HCT116 (cell line): Measurements from ENCODE around the gene RNF183. TPM values are rescaled to one million over a fixed set of nuclear protein-coding genes. Genes with fewer than 3 reads are reported as not detected.

Experiments used
- ATAC-seq: fragments of 200-7000 bp; cut with Tn5 transposase; 2 replicates; pipeline ENCODE4 v1.9.1; 2020; ENCODE audit warnings: mild to moderate bottlenecking, moderate library complexity
- BruUV-seq: library from RNA; stranded (reverse); fragments of 400-500 nt; replicated peaks from 2 replicates; lab custom pipeline; 2021; lab: Mats Ljungman, UMichigan
- CTCF ChIA-PET: fragments of 300-600 bp; sonication (Branson Sonifier 250); formaldehyde crosslinking; loops from one replicate; lab custom pipeline; 2021; ENCODE audit warnings: antibody characterized with exemption; lab: Charles Lee
- POLR2A ChIA-PET: fragments of 300-600, 350-600 bp; sonication (Branson Sonifier 250); formaldehyde crosslinking; loops from one replicate; lab custom pipeline; 2021; ENCODE audit warnings: antibody characterized with exemption; lab: Charles Lee
- RAD21 ChIA-PET, 2 experiments: fragments of 300-600 bp; sonication (Branson Sonifier 250); formaldehyde crosslinking; loops; one replicate each; lab custom pipeline; 2023; ENCODE audit warnings: low total read pairs in 2 of 2; ENCODE audit not compliant: uncharacterized antibody in 2 of 2, unreplicated experiment in 2 of 2, low non-redundant PET in 1 of 2; lab: Charles Lee
- DNase-seq: peaks from one replicate; pipeline ENCODE4 v3.0.0-alpha.2; 2010; ENCODE audit warnings: low read depth, low spot score
- H2AFZ ChIP-seq: fragments of 200-600 bp; shearing (Covaris generic), sonication (generic); 2 replicates; pipeline ENCODE4 v1.6.1; 2017; ENCODE audit warnings: low read depth, mixed run types, mixed read lengths, antibody characterized with exemption, low read length; ENCODE audit not compliant: poor library complexity, severe bottlenecking
- H3K27ac ChIP-seq: 2 replicates; pipeline ENCODE4 v1.5.1; 2012; ENCODE audit warnings: low read depth, low read length
- H3K27me3 ChIP-seq: fragments of 200-600 bp; sonication (generic); 2 replicates; pipeline ENCODE4 v1.6.1; 2016; ENCODE audit warnings: mixed run types, low read length, mixed read lengths; ENCODE audit not compliant: insufficient read depth
- H3K36me3 ChIP-seq, 2 experiments: fragments of 200-500 bp in 1 of 2; fragments of 200-600 bp in 1 of 2; sonication (Bioruptor generic) in 1 of 2; sonication (generic) in 1 of 2; 2 replicates each; pipeline versions ENCODE4 v1.5.1 to v1.6.1; 2014 to 2016; ENCODE audit warnings: low read length in 2 of 2, inconsistent platforms in 1 of 2, mixed read lengths in 1 of 2, mixed run types in 1 of 2; ENCODE audit not compliant: insufficient read depth in 2 of 2, control insufficient read depth in 1 of 2
- H3K4me1 ChIP-seq, 2 experiments: fragments of 200-600 bp in 1 of 2; sonication (generic) in 1 of 2; 2 replicates each; pipeline versions ENCODE4 v1.5.1 to v1.6.1; 2012 to 2017; ENCODE audit warnings: low read length in 2 of 2, inconsistent platforms in 1 of 2, mild to moderate bottlenecking in 1 of 2, mixed read lengths in 1 of 2, mixed run types in 1 of 2, moderate library complexity in 1 of 2; ENCODE audit not compliant: insufficient read depth in 2 of 2, control insufficient read depth in 1 of 2
- H3K4me2 ChIP-seq: fragments of 200-600 bp; sonication (generic); 2 replicates; pipeline ENCODE4 v1.6.1; 2017; ENCODE audit warnings: mixed run types, low read length, mixed read lengths
- H3K4me3 ChIP-seq, 2 experiments: fragments of 200-600 bp in 1 of 2; sonication (generic) in 1 of 2; replicated peaks in 1 of 2; 2 replicates each; pipeline ENCODE4 v1.5.1; 2011 to 2016; ENCODE audit warnings: low read length in 2 of 2, control low read depth in 1 of 2, low read depth in 1 of 2, mild to moderate bottlenecking in 1 of 2, mixed read lengths in 1 of 2, mixed run types in 1 of 2
- H3K79me2 ChIP-seq: fragments of 200-600 bp; sonication (generic); 2 replicates; pipeline ENCODE4 v1.6.1; 2017; ENCODE audit warnings: mild to moderate bottlenecking, mixed run types, low read length, moderate library complexity, mixed read lengths; ENCODE audit not compliant: insufficient read depth
- H3K9ac ChIP-seq: fragments of 200-600 bp; sonication (generic); 2 replicates; pipeline ENCODE4 v1.6.1; 2016; ENCODE audit warnings: low read length, mixed read lengths
- H3K9me2 ChIP-seq: fragments of 200-600 bp; sonication (generic), shearing (Covaris generic); 2 replicates; pipeline ENCODE4 v1.6.1; 2017; ENCODE audit warnings: mixed run types, mild to moderate bottlenecking, moderate library complexity; ENCODE audit not compliant: insufficient read depth
- H3K9me3 ChIP-seq, 2 experiments: fragments of 200-500 bp in 1 of 2; fragments of 200-600 bp in 1 of 2; sonication (Bioruptor generic) in 1 of 2; sonication (generic) in 1 of 2; 2 replicates each; pipeline ENCODE4 v1.6.1; 2014 to 2017; ENCODE audit warnings: low read length in 2 of 2, mixed read lengths in 2 of 2, inconsistent platforms in 1 of 2, low read depth in 1 of 2, mild to moderate bottlenecking in 1 of 2, mixed run types in 1 of 2, moderate library complexity in 1 of 2; ENCODE audit not compliant: control insufficient read depth in 1 of 2, insufficient read depth in 1 of 2
- H4K20me1 ChIP-seq: fragments of 200-600 bp; sonication (generic), shearing (Covaris generic); 2 replicates; pipeline ENCODE4 v1.6.1; 2017; ENCODE audit warnings: mixed run types, mild to moderate bottlenecking, moderate library complexity; ENCODE audit not compliant: insufficient read depth
- CBX3 ChIP-seq: IDR thresholded peaks from 2 replicates; pipeline ENCODE4 v1.6.1; 2012; ENCODE audit warnings: low read depth
- CEBPB ChIP-seq: IDR thresholded peaks from 2 replicates; pipeline ENCODE4 v1.6.1; 2012; ENCODE audit warnings: low read depth
- EGR1 ChIP-seq: IDR thresholded peaks from 2 replicates; pipeline ENCODE4 v1.6.1; 2012; ENCODE audit warnings: low read depth
- ELF1 ChIP-seq: IDR thresholded peaks from 2 replicates; pipeline ENCODE4 v1.6.1; 2012; ENCODE audit warnings: low read depth, borderline replicate concordance
- EZH2 ChIP-seq: fragments of 200-600 bp; sonication (generic); IDR thresholded peaks from 2 replicates; pipeline ENCODE4 v1.6.1; 2017; ENCODE audit warnings: antibody characterized with exemption, mixed run types
- POLR2A ChIP-seq: IDR thresholded peaks from 2 replicates; pipeline ENCODE4 v1.7.0; 2011; ENCODE audit warnings: borderline replicate concordance; ENCODE audit not compliant: insufficient read depth, insufficient read length; ENCODE audit errors: extremely low read depth
- POLR2AphosphoS5 ChIP-seq: IDR thresholded peaks from 2 replicates; pipeline ENCODE4 v1.6.1; 2011; ENCODE audit warnings: mild to moderate bottlenecking, low read depth, low read length, moderate library complexity
- RAD21 ChIP-seq: IDR thresholded peaks from 2 replicates; pipeline ENCODE4 v1.6.1; 2012; ENCODE audit warnings: low read depth, mild to moderate bottlenecking
- SIN3A ChIP-seq: IDR thresholded peaks from 2 replicates; pipeline ENCODE4 v1.6.1; 2012; ENCODE audit warnings: low read depth
- SP1 ChIP-seq: IDR thresholded peaks from 2 replicates; pipeline ENCODE4 v1.6.1; 2012; ENCODE audit warnings: low read depth
- SRF ChIP-seq: IDR thresholded peaks from 2 replicates; pipeline ENCODE4 v1.6.1; 2012; ENCODE audit warnings: low read depth
- TCF7L2 ChIP-seq: IDR thresholded peaks from 2 replicates; pipeline ENCODE4 v1.7.0; 2011; ENCODE audit warnings: borderline replicate concordance, inconsistent platforms; ENCODE audit not compliant: insufficient read depth, insufficient read length; ENCODE audit errors: extremely low read depth
- YY1 ChIP-seq: IDR thresholded peaks from 2 replicates; pipeline ENCODE4 v1.6.1; 2011; ENCODE audit warnings: low read length, low read depth, moderate library complexity, mild to moderate bottlenecking; ENCODE audit not compliant: insufficient replicate concordance; ENCODE audit errors: extremely low read depth
- ZFX ChIP-seq: fragments of 450-650 bp; IDR thresholded peaks from 2 replicates; pipeline ENCODE4 v1.6.1; 2017
- ZNF274 ChIP-seq: fragments of 200-500 bp; sonication (Bioruptor generic); IDR thresholded peaks from 2 replicates; pipeline ENCODE4 v1.6.1; 2014; ENCODE audit warnings: mild to moderate bottlenecking, low read depth, low read length, inconsistent platforms
- intact Hi-C: fragments of 100-400 bp; cut with micrococcal nuclease; formaldehyde crosslinking; loops from 2 replicates; pipeline ENCODE4 v1.10.0; 2022
- total RNA-seq: library from RNA; stranded (reverse); gene quantifications from one replicate; pipeline ENCODE4 v1.2.1, GENCODE V29; 2021; ENCODE audit not compliant: unreplicated experiment
- TF ChIP-seq, protein P1 (sequence below): IDR thresholded peaks from 2 replicates; pipeline ENCODE4 v1.6.1; 2012; ENCODE audit warnings: low read depth
- TF ChIP-seq, protein P2 (sequence below): IDR thresholded peaks from 2 replicates; pipeline ENCODE4 v1.6.1; 2011; ENCODE audit warnings: mild to moderate bottlenecking, low read length, moderate library complexity; ENCODE audit not compliant: insufficient replicate concordance; ENCODE audit errors: extremely low read depth
- TF ChIP-seq, protein P3 (sequence below), 3 experiments: fragments of 200-600 bp in 1 of 3; sonication (generic) in 1 of 3; IDR thresholded peaks in 2 of 3; conservative IDR thresholded peaks in 1 of 3; 2 replicates each; pipeline ENCODE4 v1.5.1; 2012 to 2017; ENCODE audit warnings: low read depth in 2 of 3, low read length in 2 of 3, antibody characterized with exemption in 1 of 3, borderline replicate concordance in 1 of 3, control low read depth in 1 of 3, mild to moderate bottlenecking in 1 of 3, mixed read lengths in 1 of 3, mixed run types in 1 of 3, moderate library complexity in 1 of 3; ENCODE audit not compliant: insufficient read depth in 1 of 3
- TF ChIP-seq, protein P4 (sequence below): IDR thresholded peaks from 2 replicates; pipeline ENCODE4 v1.6.1; 2012

RNF183 gene
- total RNA-seq, 1 experiment from 2014 or later, result 0.12 TPM

DNA sequence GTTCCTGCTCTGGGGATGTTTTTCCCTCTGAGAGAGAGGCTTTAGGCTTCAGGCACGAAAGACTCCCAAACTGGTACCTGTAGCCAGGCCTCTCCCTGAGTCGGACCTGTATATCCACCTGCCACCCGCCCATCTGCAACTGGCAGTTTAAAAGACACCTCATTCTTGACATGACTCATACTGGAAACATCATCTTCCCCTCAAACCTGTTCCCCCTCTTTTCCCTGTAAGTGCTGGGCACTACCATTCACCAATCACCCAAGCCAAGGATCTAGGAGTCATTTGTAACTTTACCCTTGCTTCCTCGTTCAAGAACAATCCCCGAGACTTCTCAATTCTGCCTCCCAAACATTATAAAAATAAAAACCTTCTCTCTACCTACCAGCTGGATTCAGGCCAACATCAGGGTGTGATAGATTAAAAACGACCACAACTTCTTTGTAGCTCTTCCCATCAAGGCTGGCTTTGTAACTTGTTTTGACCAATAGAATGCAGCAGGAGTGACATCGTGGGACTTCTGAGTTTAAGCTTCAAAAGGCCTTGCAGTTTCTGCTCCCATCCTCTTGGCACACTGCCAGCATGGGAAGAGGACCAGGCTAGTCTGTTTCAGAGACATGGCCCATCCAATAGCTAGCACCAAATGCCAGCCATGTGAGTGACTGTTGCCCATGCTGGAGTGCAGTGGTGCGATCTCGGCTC, 38.7 kb upstream of the RNF183 start:
- Histone ChIP-seq H3K9me2 (no peaks in the 10 kb centered on the region), H3K79me2 (no peaks in the 10 kb centered on the region), H3K9ac (no peak overlapping the region), H3K9me3 (no peaks in the 10 kb centered on the region), H3K27ac (peak overlapping the region; percentile 24; the same call in 1 of the 2 replicates), H3K36me3 (no peaks in the 10 kb centered on the region), H3K4me1 (peaks cover 14 to 28% of the 10 kb centered on the region in 2 experiments), H3K4me3 (peak overlapping the region in 1 of 2 experiments; percentile 16; a peak in 1 of 4 replicates), H3K4me2 (peak overlapping the region; percentile 88), H2AFZ (peak overlapping the region; percentile 42), H4K20me1 (no peaks in the 10 kb centered on the region), H3K27me3 (no peaks in the 10 kb centered on the region)
- RAD21 ChIA-PET, result no interaction called here
- DNase-seq (peak; percentile 55), ATAC-seq (peak; percentile 28; the same call in 1 of the 2 replicates)
- intact Hi-C loops, result no loop called here
- CTCF ChIA-PET, result interaction anchor here (0.7 kb wide), 1 partner anchor 59 kb away, joined by 3 read pairs; the partner anchor contains the start of gene ALAD
- BruUV-seq, result no TSS peak
- POLR2A ChIA-PET, result interaction anchor here (1.4 to 1.5 kb wide), 2 partner anchors 19 to 35 kb away, joined by 3 read pairs; partner anchors contain the start of gene HDHD3
- TF ChIP-seq ZFX (no peak), EGR1 (no peak), RAD21 (no peak), SP1 (peak; percentile 81), ELF1 (no peak), YY1 (no peak), SRF (no peak), POLR2AphosphoS5 (peak; percentile 59; the same call in 1 of the 2 replicates), CBX3 (0 out of 2 replicates have a peak, but pooled peaks have one; percentile 12), ZNF274 (no peak), TCF7L2 (no peak), POLR2A (no peak), CEBPB (no peak), EZH2 (no peak), SIN3A (no peak)
- TF ChIP-seq, protein P1, sequence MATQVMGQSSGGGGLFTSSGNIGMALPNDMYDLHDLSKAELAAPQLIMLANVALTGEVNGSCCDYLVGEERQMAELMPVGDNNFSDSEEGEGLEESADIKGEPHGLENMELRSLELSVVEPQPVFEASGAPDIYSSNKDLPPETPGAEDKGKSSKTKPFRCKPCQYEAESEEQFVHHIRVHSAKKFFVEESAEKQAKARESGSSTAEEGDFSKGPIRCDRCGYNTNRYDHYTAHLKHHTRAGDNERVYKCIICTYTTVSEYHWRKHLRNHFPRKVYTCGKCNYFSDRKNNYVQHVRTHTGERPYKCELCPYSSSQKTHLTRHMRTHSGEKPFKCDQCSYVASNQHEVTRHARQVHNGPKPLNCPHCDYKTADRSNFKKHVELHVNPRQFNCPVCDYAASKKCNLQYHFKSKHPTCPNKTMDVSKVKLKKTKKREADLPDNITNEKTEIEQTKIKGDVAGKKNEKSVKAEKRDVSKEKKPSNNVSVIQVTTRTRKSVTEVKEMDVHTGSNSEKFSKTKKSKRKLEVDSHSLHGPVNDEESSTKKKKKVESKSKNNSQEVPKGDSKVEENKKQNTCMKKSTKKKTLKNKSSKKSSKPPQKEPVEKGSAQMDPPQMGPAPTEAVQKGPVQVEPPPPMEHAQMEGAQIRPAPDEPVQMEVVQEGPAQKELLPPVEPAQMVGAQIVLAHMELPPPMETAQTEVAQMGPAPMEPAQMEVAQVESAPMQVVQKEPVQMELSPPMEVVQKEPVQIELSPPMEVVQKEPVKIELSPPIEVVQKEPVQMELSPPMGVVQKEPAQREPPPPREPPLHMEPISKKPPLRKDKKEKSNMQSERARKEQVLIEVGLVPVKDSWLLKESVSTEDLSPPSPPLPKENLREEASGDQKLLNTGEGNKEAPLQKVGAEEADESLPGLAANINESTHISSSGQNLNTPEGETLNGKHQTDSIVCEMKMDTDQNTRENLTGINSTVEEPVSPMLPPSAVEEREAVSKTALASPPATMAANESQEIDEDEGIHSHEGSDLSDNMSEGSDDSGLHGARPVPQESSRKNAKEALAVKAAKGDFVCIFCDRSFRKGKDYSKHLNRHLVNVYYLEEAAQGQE, result no peak
- TF ChIP-seq, protein P2, sequence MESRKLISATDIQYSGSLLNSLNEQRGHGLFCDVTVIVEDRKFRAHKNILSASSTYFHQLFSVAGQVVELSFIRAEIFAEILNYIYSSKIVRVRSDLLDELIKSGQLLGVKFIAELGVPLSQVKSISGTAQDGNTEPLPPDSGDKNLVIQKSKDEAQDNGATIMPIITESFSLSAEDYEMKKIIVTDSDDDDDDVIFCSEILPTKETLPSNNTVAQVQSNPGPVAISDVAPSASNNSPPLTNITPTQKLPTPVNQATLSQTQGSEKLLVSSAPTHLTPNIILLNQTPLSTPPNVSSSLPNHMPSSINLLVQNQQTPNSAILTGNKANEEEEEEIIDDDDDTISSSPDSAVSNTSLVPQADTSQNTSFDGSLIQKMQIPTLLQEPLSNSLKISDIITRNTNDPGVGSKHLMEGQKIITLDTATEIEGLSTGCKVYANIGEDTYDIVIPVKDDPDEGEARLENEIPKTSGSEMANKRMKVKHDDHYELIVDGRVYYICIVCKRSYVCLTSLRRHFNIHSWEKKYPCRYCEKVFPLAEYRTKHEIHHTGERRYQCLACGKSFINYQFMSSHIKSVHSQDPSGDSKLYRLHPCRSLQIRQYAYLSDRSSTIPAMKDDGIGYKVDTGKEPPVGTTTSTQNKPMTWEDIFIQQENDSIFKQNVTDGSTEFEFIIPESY, result no peak
- TF ChIP-seq, protein P3, sequence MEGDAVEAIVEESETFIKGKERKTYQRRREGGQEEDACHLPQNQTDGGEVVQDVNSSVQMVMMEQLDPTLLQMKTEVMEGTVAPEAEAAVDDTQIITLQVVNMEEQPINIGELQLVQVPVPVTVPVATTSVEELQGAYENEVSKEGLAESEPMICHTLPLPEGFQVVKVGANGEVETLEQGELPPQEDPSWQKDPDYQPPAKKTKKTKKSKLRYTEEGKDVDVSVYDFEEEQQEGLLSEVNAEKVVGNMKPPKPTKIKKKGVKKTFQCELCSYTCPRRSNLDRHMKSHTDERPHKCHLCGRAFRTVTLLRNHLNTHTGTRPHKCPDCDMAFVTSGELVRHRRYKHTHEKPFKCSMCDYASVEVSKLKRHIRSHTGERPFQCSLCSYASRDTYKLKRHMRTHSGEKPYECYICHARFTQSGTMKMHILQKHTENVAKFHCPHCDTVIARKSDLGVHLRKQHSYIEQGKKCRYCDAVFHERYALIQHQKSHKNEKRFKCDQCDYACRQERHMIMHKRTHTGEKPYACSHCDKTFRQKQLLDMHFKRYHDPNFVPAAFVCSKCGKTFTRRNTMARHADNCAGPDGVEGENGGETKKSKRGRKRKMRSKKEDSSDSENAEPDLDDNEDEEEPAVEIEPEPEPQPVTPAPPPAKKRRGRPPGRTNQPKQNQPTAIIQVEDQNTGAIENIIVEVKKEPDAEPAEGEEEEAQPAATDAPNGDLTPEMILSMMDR (IDR thresholded peaks at IDR 0.05 in 2 of 3, conservative IDR thresholded peaks at IDR 0.05 in 1 of 3; ENCODE audit: borderline replicate concordance in 1 of 3, insufficient read depth in 1 of 3, low read depth in 2 of 3, low read length in 2 of 3), result no peak
- TF ChIP-seq, protein P4, sequence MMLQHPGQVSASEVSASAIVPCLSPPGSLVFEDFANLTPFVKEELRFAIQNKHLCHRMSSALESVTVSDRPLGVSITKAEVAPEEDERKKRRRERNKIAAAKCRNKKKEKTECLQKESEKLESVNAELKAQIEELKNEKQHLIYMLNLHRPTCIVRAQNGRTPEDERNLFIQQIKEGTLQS, result no peak
